Measurements from ENCODE around the gene CHI3L2. TPM values are rescaled to one million over a fixed set of nuclear protein-coding genes. Genes with fewer than 3 reads are reported as not detected.

CHI3L2 gene
- total and polyA plus RNA-seq, 10 donors = 6.0 to 159 (median 30.5) TPM

DNA sequence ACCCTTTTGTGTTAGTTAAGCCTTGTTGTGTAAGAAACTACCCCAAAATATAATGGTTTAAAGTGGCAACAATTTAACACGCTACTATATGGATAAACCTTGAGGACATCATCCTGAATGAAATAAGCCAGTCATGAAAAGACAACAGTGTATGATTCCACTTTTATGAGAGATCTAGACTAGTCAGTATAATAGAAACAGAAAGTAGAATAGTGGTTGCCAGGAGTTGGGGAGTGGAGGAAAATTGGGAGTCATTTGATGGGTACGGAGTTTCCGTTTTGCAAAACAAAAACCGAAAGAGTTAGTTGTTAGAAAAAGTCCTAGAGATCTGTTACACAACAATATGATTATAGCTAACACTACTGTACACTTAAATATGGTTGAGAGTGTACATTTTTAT lies 47.1 kb downstream of the CHI3L2 start:
- no peak for DNase-seq
- 65 to 89% (median 75%) methylated on average over 4 of the region's 4 CpGs for WGBS, 5 donors
- Histone ChIP-seq H3K4me3 (no peak overlapping the region), H3K36me3 (no peaks in the 10 kb centered on the region), H3K27ac (peak overlapping the region in 1 of 8 donors; percentile 21), H3K27me3 (replicated peaks in 1 of 7) (peaks cover 4 to 33% (median 21%) of the 10 kb centered on the region in 7 donors), H3K4me1 (peaks cover 8 to 19% (median 16%) of the 10 kb centered on the region in 6 donors), H3K9me3 (peaks cover 0 to 9% (median 0%) of the 10 kb centered on the region in 8 donors)
- intact Hi-C loops (cut with DNase I; ENCODE audit: low total_unique reads) = no loop called here
- TF ChIP-seq CTCF (IDR thresholded peaks at IDR 0.05 in 8 of 11, conservative IDR thresholded peaks at IDR 0.05 in 3 of 11) (no peak), POLR2A (IDR thresholded peaks at IDR 0.05) (no peak), POLR2AphosphoS5 (IDR thresholded peaks at IDR 0.05) (no peak)

DNA sequence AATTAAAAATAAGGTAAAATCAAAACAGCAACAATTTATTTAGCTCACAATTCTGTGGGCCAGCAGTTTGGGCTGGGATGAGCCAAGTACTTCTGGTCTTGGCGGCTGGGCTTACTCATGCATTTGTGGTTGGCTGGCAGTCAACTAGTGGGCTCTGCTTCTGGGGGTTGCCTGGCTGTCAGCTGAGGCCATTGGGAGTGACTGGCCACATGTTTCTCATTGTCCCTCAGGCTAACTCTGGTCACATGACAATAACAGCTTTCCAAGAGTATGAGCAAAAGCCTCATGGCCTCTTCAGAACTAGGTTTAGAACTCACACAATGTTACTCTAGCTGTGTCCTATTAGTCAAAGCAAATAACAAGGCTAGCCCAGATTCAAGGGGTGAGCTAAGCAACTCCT lies 47.6 kb downstream of the CHI3L2 start:
- TF ChIP-seq POLR2AphosphoS5 (IDR thresholded peaks at IDR 0.05) (no peak), CTCF (IDR thresholded peaks at IDR 0.05 in 8 of 11, conservative IDR thresholded peaks at IDR 0.05 in 3 of 11) (no peak), POLR2A (IDR thresholded peaks at IDR 0.05) (no peak)
- intact Hi-C loops (cut with DNase I; ENCODE audit: low total_unique reads) = no loop called here
- H3K27ac ChIP-seq = peak overlapping the region in 1 of 8 donors; percentile 21
- H3K4me3 ChIP-seq = no peak overlapping the region
- WGBS, 5 donors = 57 to 79% (median 71%) methylated on average over 1 of the region's 1 CpG
- H3K4me1 ChIP-seq = peaks cover 8 to 16% (median 14%) of the 10 kb centered on the region in 6 donors
- H3K9me3 ChIP-seq = peaks cover 0 to 9% (median 0%) of the 10 kb centered on the region in 8 donors
- no peak for DNase-seq
- peaks cover 4 to 29% (median 21%) of the 10 kb centered on the region in 7 donors for H3K27me3 ChIP-seq (replicated peaks in 1 of 7)
- H3K36me3 ChIP-seq = no peaks in the 10 kb centered on the region

DNA sequence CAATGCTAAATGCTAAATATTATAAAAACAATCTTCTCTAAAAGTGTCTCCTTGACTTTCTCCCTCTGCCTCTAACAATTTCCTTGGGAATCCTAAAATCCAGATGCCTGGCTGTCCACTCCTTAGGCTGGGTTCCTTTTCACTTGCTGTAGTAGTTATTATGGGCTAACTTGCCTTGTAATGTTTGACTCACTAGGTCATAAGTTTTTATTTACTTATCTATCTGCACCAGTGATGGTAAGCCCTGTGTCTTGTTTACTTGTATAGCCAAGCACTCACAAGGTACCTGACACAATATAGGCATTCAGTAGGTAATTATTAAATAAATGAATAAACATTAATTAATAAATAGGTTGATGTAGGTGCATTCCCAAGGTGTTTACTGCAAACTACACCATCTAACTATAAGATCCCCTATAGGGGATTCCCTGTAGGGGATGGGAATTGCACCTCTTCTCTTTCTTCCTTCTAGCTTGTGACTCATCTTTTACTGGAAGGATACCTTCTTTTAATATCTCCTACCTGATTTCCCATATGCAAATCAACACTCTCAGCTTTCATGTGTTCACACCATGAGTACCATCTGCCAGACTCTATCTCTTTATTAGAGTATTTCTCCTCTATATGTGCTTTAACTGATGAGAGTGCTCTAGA lies 48.4 kb downstream of the CHI3L2 start:
- Histone ChIP-seq H3K27ac (no peak overlapping the region), H3K4me3 (no peak overlapping the region), H3K4me1 (peaks cover 6 to 8% (median 7%) of the 10 kb centered on the region in 6 donors), H3K9me3 (peaks cover 0 to 9% (median 0%) of the 10 kb centered on the region in 8 donors), H3K27me3 (replicated peaks in 1 of 7) (peaks cover 0 to 20% (median 13%) of the 10 kb centered on the region in 7 donors), H3K36me3 (no peaks in the 10 kb centered on the region)
- no peak for DNase-seq
- intact Hi-C loops (cut with DNase I; ENCODE audit: low total_unique reads) = no loop called here
- TF ChIP-seq POLR2AphosphoS5 (IDR thresholded peaks at IDR 0.05) (no peak), CTCF (IDR thresholded peaks at IDR 0.05 in 8 of 11, conservative IDR thresholded peaks at IDR 0.05 in 3 of 11) (no peak), POLR2A (IDR thresholded peaks at IDR 0.05) (no peak)

GRCh38 chr1:111279144-111279543 lies 51.6 kb downstream of the CHI3L2 start:
- H3K4me1 ChIP-seq = no peaks in the 10 kb centered on the region
- H3K27ac ChIP-seq = no peak overlapping the region
- DNase-seq = no peak
- H3K4me3 ChIP-seq = no peak overlapping the region
- no peak for TF ChIP-seq POLR2AphosphoS5 (IDR thresholded peaks at IDR 0.05)
- no peak for TF ChIP-seq POLR2A (IDR thresholded peaks at IDR 0.05)
- TF ChIP-seq CTCF (IDR thresholded peaks at IDR 0.05 in 8 of 11, conservative IDR thresholded peaks at IDR 0.05 in 3 of 11) = no peak
- peaks cover 0 to 9% (median 0%) of the 10 kb centered on the region in 8 donors for H3K9me3 ChIP-seq
- H3K36me3 ChIP-seq = no peaks in the 10 kb centered on the region
- H3K27me3 ChIP-seq (replicated peaks in 1 of 7) = no peaks in the 10 kb centered on the region
- whole genome bisulfite sequencing, 5 donors = 79 to 86% (median 83%) methylated on average over 4 of the region's 4 CpGs
- intact Hi-C loops (cut with DNase I; ENCODE audit: low total_unique reads) = no loop called here

Data from spleen (tissue), 11 donors.